Right renal cortex interstitium (tissue), 3 donors: ENCODE data around the gene TDRD3. TPM values are rescaled to one million over a fixed set of nuclear protein-coding genes. Genes with fewer than 3 reads are reported as not detected.
"Not testable (repeated sequence)": the region's sequence is repeated elsewhere in the genome, so short reads cannot be mapped to it uniquely, and the experiment has no call there.

Experiments
- DNase-seq, 3 donors: peaks; one replicate each; pipeline ENCODE4 v3.0.0-alpha.2; 2013; ENCODE audit warnings: low read depth in 3 of 3, low spot score in 2 of 3
- polyA plus RNA-seq, 3 donors: library from polyadenylated mRNA; unstranded; fragments of 120-200 nt; gene quantifications; one replicate each; pipeline ENCODE4 v1.2.1, GENCODE V29; 2013; ENCODE audit not compliant: insufficient read length in 3 of 3

The TDRD3 gene
- 10 to 100 TPM; 34.9 to 42.0 (median 38.8) TPM for polyA plus RNA-seq

DNA sequence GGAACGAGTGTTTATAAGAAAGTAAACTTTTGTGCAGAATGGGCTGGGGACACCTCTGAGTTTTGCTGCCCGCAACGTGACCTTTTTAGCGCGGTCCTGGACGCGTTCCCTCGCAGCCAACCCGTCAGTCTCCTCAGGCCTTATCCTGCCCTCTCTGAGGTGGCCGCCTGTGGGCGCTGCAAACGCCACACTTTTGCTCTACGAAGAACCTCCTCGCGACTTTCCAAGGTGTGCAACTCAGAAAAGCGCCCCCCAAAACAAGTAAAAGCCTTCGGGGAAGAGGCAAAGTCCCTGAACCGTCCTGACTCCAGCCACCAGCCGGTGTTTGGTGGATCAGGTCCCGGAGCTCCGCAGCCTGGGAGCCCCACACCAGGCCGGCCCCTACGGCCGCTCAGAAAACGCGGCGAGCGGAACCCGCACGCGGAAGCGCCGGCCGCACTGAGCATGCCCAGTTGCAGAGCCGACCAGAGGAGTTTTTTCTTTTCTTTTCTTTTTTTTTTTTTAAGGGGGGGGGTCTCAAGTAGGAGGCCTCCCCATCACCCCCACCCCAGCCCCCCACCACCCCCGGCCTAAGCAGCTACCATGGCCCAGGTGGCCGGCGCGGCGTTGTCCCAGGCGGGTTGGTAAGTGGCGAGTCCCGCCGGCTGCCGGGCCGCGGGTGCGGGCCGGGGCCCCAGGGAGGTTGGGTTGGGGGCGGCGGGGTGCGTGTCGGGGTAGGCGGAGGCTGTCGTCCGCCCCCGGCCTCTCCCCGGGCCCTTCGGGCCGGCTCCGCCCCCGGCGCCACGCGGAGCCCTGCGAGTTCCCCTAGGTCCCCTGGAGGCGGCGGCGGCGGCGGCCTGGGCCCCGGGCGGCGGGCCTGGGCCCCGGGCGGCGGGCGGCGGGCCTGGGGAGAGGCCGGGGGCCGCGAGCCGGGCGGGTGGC lies at the start of gene TDRD3:
TSS of gene TDRD3 (plus strand) at position 438 of the 921 bp plus-strand sequence. CDS start at position 583, 145 bp downstream.
- peak; percentile 77 to 85 (median 78) for DNase-seq

- no peak for DNase-seq
Observed at GRCh38 chr13:60347690-60348089, 49.3 kb upstream of the TDRD3 start.

GRCh38 chr13:60348097-60348496 lies 48.9 kb upstream of the TDRD3 start:
- no peak for DNase-seq

DNA sequence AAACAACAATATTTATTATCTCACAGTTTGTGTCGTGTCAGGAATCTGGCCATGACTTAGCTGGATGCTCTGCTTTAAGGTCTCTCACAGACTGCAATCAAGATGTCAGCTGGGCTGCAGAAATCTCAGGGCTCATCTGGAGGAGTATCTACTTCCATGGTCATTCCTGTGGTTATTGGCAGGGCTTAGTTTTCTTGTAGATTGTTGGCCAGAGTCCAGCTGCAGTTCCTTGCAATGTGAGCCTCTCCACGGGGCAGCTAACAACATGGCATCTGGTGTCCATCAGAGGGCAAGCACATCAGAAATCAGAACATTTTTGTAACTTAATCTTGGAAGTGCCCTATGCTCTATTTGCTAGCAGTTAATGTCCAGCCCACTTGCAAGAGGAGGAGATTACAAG lies 45.7 kb upstream of the TDRD3 start:
- peak in 1 of 3 donors; percentile 24 for DNase-seq

- DNase-seq: no peak
Observed at GRCh38 chr13:60351855-60352615, 45.0 kb upstream of the TDRD3 start.

DNA sequence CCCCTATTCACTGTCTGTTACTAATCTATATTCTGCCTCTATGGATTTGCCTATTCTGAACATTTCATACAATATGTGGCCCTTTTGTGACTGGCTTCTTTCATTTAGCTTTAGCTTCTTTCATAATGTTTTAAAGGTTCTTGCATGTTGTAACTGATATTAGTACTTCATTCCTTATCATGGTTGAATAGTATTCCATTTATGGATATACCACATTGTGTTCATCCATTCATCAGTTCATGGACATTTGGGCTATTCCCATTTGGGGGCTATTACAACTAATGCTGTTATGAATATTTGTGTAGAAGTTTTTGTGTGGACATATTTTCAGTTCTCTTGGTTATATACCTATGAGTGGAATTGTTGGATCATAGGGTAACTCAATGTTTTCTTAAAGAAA lies 44.4 kb upstream of the TDRD3 start:
- no peak for DNase-seq

DNA sequence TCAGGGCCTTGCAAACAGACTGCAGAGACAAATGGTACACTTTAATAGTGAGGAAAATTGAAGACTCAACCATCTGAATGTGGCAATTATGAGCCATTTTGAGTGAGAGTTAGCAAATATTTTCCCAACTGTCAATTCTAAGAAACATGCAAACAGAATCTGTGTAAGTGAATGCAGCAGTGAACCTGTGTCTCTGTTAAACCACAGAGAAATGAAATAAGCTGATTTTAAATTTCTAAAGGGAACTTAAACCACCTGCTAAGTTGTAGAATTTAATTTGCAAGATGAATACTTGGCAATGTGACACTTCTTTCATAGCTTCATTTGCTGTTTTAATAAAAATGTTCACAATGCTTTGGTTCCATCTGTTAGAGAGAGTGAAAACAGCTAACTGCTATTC lies 42.0 kb upstream of the TDRD3 start:
- DNase-seq: no peak

GRCh38 chr13:60356970-60357369 lies 40.0 kb upstream of the TDRD3 start:
- DNase-seq: no peak

DNA sequence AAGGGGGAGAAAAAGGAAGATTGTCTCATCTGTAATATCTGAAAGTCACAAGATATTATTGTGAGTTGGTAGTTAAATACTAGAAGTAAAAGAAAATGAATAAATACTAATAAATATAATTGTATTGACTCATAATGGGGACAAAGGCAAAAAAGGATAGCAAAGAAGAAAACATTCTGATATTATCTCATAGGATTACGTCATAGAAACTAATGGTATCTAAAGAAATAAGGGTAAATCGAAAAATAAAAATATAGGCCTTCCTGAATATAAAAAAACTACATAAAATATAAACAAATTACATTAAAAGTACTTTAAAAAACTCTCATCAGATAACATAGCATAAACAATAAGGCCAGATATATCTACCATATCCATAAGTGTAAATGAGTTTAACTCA lies 38.6 kb upstream of the TDRD3 start:
- no peak for DNase-seq

DNA sequence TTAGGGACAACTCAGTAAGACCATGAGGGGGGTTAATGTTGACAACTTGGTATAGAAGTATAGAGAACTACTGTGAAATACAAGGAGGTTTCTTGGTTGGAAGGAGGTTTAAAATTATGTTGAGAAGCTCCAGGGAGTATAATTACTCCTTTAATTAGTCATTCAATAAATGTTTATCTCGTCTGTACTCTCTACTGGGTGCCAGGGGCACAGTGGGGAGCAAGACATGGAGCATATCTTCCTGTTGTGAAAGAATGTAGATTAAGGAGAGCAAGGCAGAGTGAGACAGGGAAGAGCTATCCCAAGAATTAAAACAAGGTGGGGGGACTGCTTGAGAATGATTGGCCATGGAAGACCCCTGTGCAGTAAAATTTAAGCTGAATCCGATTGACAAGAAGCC lies 33.7 kb upstream of the TDRD3 start:
- no peak for DNase-seq

DNA sequence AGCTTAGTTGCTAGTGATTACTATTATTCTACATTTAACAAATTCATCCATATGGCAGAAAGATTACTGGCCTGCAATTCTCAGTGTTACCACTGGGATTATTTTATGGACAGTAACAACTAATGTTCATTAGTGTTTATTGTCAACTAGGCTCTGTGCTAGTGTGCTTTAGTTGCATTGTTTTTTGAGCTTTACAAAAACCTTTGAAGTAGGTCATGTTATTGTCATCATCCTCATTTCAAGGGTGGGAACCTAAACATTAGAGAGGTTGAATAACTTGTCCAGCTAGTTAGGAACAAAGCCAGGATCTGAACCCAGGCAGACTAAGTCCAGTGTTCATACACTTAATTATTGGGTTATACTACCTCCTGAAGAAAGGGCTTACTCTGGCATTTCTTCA lies 27.8 kb upstream of the TDRD3 start:
- no peak for DNase-seq

DNA sequence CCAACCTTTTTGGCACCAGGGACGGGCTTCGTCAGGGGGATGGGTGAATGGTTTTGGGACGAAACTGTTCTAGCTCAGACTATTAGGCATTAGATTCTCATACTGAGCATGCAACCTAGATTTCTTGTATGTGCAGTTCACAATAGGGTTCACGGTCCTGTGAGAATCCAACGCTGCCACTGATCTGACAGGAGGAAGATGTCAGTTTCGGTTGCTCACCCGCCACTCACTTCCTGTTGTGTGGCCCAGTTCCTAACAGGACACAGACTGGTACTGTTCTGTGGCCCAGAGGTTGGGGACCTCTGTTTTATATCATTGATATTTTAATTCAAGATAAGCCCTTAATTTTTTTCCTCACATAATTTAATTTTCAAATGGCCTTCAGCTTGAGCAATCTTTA lies 26.7 kb upstream of the TDRD3 start:
- DNase-seq: no peak

DNA sequence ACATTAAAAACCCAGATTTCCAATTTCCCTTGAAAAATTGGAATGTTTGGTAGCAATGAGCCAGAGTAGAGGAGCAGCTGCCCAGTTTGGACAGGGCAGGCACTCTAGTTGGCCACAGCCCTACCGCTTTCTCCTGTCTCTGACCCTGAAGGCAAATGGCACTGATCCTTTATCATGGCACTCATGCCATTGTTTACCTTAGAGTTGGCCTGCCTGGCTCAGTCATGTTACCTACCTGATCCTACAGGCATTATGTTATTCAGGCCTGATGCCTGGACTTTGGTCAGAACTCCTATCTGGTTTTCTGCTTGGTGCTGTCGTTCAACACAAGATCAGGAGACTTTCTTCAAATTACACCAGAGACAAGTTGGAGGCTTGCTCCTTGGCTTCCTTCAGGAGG lies 24.9 kb upstream of the TDRD3 start:
- DNase-seq: no peak

- DNase-seq: not testable (repeated sequence)
Observed at GRCh38 chr13:60379282-60379681, 17.7 kb upstream of the TDRD3 start.

GRCh38 chr13:60379837-60380565 lies 17.0 kb upstream of the TDRD3 start:
- DNase-seq: no peak

GRCh38 chr13:60384911-60385310 lies 12.1 kb upstream of the TDRD3 start:
- DNase-seq: no peak

DNA sequence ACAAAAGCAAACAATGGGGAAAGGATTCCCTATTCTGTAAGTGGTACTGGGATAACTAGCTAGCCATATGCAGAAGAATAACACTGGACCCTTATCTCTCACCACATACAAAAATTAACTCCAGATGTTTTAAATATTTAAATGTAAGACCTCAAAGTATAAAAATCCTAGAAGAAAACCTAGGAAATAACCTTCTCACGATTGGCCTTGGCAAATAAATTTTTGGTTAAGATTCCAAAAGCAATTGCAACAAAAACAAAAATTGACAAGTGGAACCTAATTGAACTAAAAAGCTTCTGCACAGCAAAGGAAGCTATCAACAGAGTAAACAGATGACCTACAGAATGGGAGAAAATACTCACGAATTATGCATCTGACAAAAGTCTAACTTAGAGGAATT lies 10.8 kb upstream of the TDRD3 start:
- no peak for DNase-seq

- DNase-seq: no peak
Observed at GRCh38 chr13:60392131-60392530, 4.9 kb upstream of the TDRD3 start.

DNA sequence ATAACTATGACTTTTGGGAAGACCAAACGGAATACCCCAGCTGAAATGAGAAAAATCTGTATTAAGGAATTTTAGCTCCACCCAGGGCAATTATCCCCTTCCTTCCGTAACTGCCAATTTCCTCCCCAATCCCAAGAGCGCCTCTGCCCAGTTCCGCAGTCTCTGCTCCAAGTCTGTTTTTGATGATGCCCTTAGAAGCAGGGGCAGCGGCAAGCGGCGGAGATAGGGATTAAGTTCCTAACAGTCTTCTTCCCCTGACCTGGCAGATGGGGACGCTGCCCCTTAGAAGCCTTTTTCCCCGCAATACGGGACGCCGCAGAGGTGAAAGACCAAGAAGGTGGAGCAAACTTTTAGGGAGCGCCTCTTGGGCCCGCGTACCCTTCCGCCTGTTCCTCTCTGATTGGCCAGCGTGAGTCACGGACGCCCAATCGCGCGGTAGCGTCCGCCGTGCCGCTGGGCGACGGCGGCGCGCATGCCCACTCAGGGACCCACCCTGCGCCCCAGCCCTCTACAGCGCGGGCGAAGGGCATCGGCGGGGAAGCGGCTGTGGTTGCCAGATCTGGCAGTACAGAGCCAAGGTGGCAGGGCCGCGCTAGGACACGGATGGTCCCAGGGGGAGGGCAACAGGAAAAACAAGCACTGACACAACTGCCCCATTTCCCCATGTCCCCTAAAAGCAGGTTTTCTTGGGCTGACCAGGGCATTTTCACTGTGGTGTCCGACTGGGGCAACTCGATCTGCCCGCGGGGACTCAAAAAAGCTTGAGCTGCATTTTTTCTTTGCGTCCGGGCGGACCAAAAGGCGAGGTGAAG lies 843 bp upstream of the TDRD3 start:
- peak; percentile 74 to 83 (median 81) for DNase-seq

GRCh38 chr13:60397704-60398378 lies 821 bp downstream of the TDRD3 start:
- peak; percentile 41 to 67 (median 53) for DNase-seq
